ENCODE data around the gene VSIG2. TPM values are rescaled to one million over a fixed set of nuclear protein-coding genes. Genes with fewer than 3 reads are reported as not detected.

The VSIG2 gene
- total and polyA plus RNA-seq, 2 of the 4 experiments (the other 2 are of a cell fraction) = not detected

GRCh38 chr11:124718801-124719200, 33.3 kb downstream of the VSIG2 start:
- CTCF ChIA-PET = no interaction called here
- H2AK5ac ChIP-seq (ENCODE audit: low read depth, low read length) = no peak overlapping the region
- H3K27ac ChIP-seq (ENCODE audit: insufficient read depth, low read length) = no peak overlapping the region
- no peak overlapping the region for H2BK120ac ChIP-seq (ENCODE audit: low read depth, low read length)
- intact Hi-C loops (cut with micrococcal nuclease) (loop anchor here (5.0 kb wide), 1 partner anchor 42 kb away; no protein-coding TSS in a partner anchor), in situ Hi-C loops (cut with MboI; ENCODE audit: low sequenced_read_pairs) (no loop called here), dilution Hi-C loops (cut with HindIII; ENCODE audit: low sequenced_read_pairs, unreplicated experiment) (no loop called here)
- POLR2A ChIA-PET (ENCODE audit: unreplicated experiment) = no interaction called here
- no peak overlapping the region for H3K23ac ChIP-seq (ENCODE audit: low read depth, low read length)
- H3K4me1 ChIP-seq (ENCODE audit: control insufficient read depth, insufficient read depth, low read length) = peaks cover 3% of the 10 kb centered on the region
- no peak overlapping the region for H4K8ac ChIP-seq (ENCODE audit: low read depth in 2 of 2, low read length in 2 of 2)
- H3K4me3 ChIP-seq (ENCODE audit: insufficient read depth, low read depth, low read length) = no peak overlapping the region
- H3K9me3 ChIP-seq (ENCODE audit: control insufficient read depth, insufficient read depth, low read length) = no peaks in the 10 kb centered on the region
- no peak overlapping the region for H3K18ac ChIP-seq (ENCODE audit: low read depth, low read length)
- no peaks in the 10 kb centered on the region for H3K9me1 ChIP-seq (ENCODE audit: insufficient read depth, low read length)
- no peaks in the 10 kb centered on the region for H3K36me3 ChIP-seq (ENCODE audit: control insufficient read depth, insufficient read depth, low read length)
- H2BK20ac ChIP-seq (ENCODE audit: low read depth, low read length) = no peak overlapping the region
- no peak overlapping the region for H3K4ac ChIP-seq (ENCODE audit: low read depth, low read length)
- no peak overlapping the region for H3K14ac ChIP-seq (replicated peaks; ENCODE audit: low read depth, low read length)
- no peak overlapping the region for H2AK9ac ChIP-seq (replicated peaks; ENCODE audit: low read depth, low read length, poor library complexity)
- TF ChIP-seq MAFK (IDR thresholded peaks at IDR 0.05; ENCODE audit: low read depth, low read length) (no peak), ELK1 (IDR thresholded peaks at IDR 0.05; ENCODE audit: borderline replicate concordance, low read depth, low read length) (no peak), NFE2L2 (IDR thresholded peaks at IDR 0.05; ENCODE audit: low read depth, low read length) (no peak), BHLHE40 (IDR thresholded peaks at IDR 0.05; ENCODE audit: low read depth, low read length) (no peak), CEBPB (IDR thresholded peaks at IDR 0.05; ENCODE audit: low read depth, low read length) (no peak), USF2 (IDR thresholded peaks at IDR 0.05; ENCODE audit: low read depth, low read length) (no peak), RAD21 (IDR thresholded peaks at IDR 0.05; ENCODE audit: low read length) (no peak), SMC3 (IDR thresholded peaks at IDR 0.05; ENCODE audit: low read depth, low read length) (no peak), RFX5 (IDR thresholded peaks at IDR 0.05; ENCODE audit: low read depth, low read length) (no peak), POLR2A (IDR thresholded peaks at IDR 0.05; ENCODE audit: low read depth, low read length) (no peak), RCOR1 (IDR thresholded peaks at IDR 0.05; ENCODE audit: insufficient replicate concordance, low read length) (no peak), FOS (IDR thresholded peaks at IDR 0.05; ENCODE audit: low read depth, low read length) (no peak), MXI1 (IDR thresholded peaks at IDR 0.05; ENCODE audit: borderline replicate concordance, low read depth, low read length) (no peak)
- no peak overlapping the region for H4K91ac ChIP-seq (ENCODE audit: insufficient read depth, low read depth, low read length)
- no peak for ATAC-seq (ENCODE audit: low read depth)
- H2BK15ac ChIP-seq (ENCODE audit: low read depth, low read length) = no peak overlapping the region
- no peak overlapping the region for H4K5ac ChIP-seq (ENCODE audit: low read depth, low read length)
- BruUV-seq (replicated peaks) = no TSS peak
- 0% methylated on average over 1 of the region's 14 CpGs; no CpG with 5 or more reads in 1 of the 2 experiments for WGBS, 2 experiments (ENCODE audit: extremely low coverage in 2 of 2, insufficient read length in 1 of 2)
- DNase-seq = no peak
- peak overlapping the region; percentile 61 for H2AFZ ChIP-seq (replicated peaks; ENCODE audit: low read length, poor library complexity)
- peak overlapping the region; percentile 33; the same call in 1 of the 2 replicates for H3K4me2 ChIP-seq (ENCODE audit: low read depth, low read length)
- H3K27me3 ChIP-seq (ENCODE audit: control insufficient read depth, insufficient read depth, low read length) = peaks cover 35% of the 10 kb centered on the region
- H3K56ac ChIP-seq (ENCODE audit: extremely low read depth, insufficient read depth, low read length) = no peak overlapping the region
- H2BK5ac ChIP-seq (ENCODE audit: low read depth, low read length, poor library complexity, severe bottlenecking) = no peak overlapping the region
- no peaks in the 10 kb centered on the region for H3K79me1 ChIP-seq (ENCODE audit: low read depth in 1 of 2, low read length in 2 of 2)
- H4K20me1 ChIP-seq (ENCODE audit: insufficient read depth, low read length) = no peaks in the 10 kb centered on the region
- no peak overlapping the region for H3K9ac ChIP-seq (ENCODE audit: low read depth, low read length)

Data from IMR-90 (cell line).